T-helper 1 cell treated with Interleukin-12 subunit alpha and Interleukin-12 subunit beta and Interleukin-4 antibody, amounts not matched to agents 30 ng/mL and 1 ng/mL, for 36 hours (primary cell): ENCODE data around the gene ANKRD18B. TPM values are rescaled to one million over a fixed set of nuclear protein-coding genes. Genes with fewer than 3 reads are reported as not detected.
"Not testable (repeated sequence)": the region's sequence is repeated elsewhere in the genome, so short reads cannot be mapped to it uniquely, and the experiment has no call there.

ENCODE experiments used
- intact Hi-C: fragments of 100-400 bp; cut with micrococcal nuclease; formaldehyde crosslinking; loops from one replicate; pipeline ENCODE4 v1.15.1; 2024
- total RNA-seq: library from RNA; stranded (reverse); gene quantifications from 2 replicates; pipeline ENCODE4 v1.2.3, GENCODE V29; 2022

The ANKRD18B gene
- 1.7 and 2.4 TPM in 2 replicates for total RNA-seq

GRCh38 chr9:33523397-33524305 is at the start of gene ANKRD18B:
TSS of gene ANKRD18B (plus strand) at chr9:33524251. CDS start at chr9:33524490, 239 bp downstream.
- intact Hi-C loops, result not testable (repeated sequence)

GRCh38 chr9:33475357-33475756 is 48.7 kb upstream of the ANKRD18B start:
- intact Hi-C loops, result loop anchor here (2.0 to 10.0 kb wide), 3 partner anchors 41 to 703 kb away; partner anchors contain the start of genes DCAF12 and UBAP1

DNA sequence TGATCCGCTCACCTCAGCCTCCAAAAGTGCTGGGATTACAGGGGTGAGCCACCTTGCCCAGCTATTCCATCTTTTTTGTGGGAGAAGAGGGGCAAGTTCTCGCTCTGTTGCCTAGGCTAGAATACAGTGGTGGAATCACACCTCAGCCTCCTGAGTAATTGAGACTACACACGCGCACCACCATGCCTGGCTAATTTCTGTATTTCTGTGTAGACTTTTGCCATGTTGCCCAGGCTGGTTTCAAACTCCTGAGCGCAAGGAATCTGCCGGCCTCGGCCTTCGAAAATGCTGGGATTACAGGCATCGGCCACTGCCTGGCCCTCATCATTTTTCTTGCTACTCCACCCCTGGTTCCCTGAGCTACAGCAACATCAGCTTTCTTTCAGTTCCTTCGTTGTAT is 47.5 kb upstream of the ANKRD18B start:
- intact Hi-C loops, result loop anchor here (10.0 kb wide), 1 partner anchor 648 kb away; the partner anchor contains the start of gene DCAF12

DNA sequence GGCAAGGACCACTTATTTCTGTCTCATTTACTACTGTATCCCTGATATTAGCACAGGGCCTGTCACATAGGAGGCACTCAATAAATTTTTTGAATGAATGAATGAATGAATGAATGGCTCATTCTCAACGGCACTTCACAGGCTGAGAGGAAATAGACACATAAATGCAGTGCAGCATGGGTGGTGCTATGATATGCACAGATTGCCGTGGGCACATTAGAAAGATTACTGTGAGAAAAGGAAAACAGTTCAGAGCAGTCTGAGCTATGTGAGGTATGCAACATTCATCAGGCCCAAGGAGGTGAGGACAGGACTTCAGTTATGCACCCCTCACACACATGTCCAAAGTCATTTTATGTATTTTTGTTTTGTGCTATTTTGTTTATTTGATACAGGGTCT is 43.9 kb upstream of the ANKRD18B start:
- intact Hi-C loops, result no loop called here

DNA sequence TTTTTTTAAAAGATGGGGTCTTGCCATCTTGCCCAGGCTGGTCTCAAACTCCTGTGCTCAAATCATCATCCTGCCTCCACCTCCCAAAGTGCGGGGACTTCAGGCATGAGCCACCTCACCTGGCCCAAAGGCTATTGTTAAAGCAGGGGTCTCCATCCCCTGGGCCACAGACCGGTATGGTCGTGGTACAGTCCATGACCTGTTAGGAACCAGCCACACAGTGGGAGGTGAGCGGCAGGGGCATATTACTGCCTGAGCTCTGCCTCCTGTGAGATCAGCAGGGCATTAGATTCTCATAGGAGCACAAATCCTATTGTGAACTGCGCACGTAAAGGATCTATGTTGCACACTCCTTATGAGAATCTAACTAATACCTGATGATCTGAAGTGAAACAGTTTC is 43.1 kb upstream of the ANKRD18B start:
- intact Hi-C loops, result no loop called here

GRCh38 chr9:33485312-33485711 is 38.7 kb upstream of the ANKRD18B start:
- intact Hi-C loops, result not testable (repeated sequence)

- intact Hi-C loops, result no loop called here
Measured at GRCh38 chr9:33489066-33489465, 35.0 kb upstream of the ANKRD18B start.

- intact Hi-C loops, result not testable (repeated sequence)
Measured at GRCh38 chr9:33493819-33494218, 30.2 kb upstream of the ANKRD18B start.

DNA sequence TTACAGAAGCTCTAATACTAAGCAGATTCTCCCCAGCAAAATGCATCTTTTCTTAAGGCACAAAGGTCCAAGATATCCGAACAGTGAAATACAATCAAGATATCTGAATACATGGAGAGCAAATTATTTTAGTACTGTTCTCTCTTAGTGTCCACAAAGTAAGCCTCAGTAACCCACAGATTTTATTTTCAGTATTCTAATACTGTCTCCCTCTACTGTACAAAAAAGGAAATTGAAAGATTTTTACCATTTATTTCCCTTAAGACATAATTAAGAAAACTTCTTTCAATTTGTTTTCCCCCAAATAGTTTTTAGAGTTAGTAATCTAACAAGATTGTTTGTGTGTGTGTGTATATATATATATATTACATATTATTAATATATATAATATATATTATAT is 25.7 kb upstream of the ANKRD18B start:
- intact Hi-C loops, result loop anchor here (1.0 kb wide), 1 partner anchor 123 kb away; no protein-coding TSS in a partner anchor

DNA sequence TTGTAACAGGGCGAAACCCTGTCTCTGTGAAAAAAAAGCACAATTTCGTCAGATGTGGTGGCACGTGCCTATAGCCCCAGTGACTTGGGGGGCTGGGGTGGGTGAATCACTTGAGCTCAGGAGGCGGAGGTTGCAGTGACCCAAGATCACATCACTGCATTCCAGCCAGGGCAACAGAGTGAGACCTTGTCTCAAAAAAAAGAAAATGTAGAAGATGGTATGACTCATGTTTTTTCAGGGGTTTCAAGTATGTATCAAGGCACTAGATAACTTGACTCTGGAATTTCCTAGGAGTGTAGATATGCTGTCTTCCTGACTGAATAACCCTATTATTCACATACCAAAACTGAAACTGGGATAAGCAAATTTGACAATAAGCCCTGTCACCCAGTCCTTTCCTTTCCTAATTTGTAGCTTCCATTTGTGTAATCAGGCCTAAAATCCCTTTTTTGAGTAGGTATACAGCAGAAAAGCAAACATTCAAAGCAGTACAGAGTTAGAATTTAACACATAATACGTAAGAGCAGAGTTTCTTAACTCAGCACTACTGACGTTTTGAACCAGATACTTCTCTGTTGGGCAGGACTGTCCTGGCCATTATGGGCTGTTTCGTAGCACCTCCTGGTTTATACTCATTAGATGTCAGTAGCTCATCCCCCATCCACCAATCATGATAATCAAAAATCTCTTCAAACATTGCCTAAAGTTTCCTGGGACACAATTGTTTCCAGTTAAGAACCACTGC is 17.3 kb upstream of the ANKRD18B start:
- intact Hi-C loops, result no loop called here

GRCh38 chr9:33510262-33511183 is 13.5 kb upstream of the ANKRD18B start:
- intact Hi-C loops, result loop anchor here (5.0 kb wide), 1 partner anchor 93 kb away; no protein-coding TSS in a partner anchor

DNA sequence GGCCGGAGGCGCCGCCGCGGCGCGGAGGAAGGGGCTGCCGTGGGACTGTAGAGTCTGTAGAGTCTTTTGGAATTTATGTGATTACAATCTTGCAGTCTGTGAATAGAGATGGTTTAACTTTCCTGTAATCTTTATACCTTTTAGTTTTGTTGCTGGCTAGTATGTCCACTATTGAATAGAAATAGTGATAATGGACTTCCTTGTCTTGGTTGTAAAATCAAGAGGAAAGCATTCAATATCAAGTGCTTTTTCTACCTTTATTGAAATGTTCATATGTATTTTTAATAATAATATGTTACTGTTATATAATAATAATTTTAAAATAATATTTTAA is 12.9 kb upstream of the ANKRD18B start:
- intact Hi-C loops, result loop anchor here (5.0 kb wide), 1 partner anchor 94 kb away; no protein-coding TSS in a partner anchor

GRCh38 chr9:33512535-33512934 is 11.5 kb upstream of the ANKRD18B start:
- intact Hi-C loops, result loop anchor here (5.0 kb wide), 1 partner anchor 95 kb away; no protein-coding TSS in a partner anchor

DNA sequence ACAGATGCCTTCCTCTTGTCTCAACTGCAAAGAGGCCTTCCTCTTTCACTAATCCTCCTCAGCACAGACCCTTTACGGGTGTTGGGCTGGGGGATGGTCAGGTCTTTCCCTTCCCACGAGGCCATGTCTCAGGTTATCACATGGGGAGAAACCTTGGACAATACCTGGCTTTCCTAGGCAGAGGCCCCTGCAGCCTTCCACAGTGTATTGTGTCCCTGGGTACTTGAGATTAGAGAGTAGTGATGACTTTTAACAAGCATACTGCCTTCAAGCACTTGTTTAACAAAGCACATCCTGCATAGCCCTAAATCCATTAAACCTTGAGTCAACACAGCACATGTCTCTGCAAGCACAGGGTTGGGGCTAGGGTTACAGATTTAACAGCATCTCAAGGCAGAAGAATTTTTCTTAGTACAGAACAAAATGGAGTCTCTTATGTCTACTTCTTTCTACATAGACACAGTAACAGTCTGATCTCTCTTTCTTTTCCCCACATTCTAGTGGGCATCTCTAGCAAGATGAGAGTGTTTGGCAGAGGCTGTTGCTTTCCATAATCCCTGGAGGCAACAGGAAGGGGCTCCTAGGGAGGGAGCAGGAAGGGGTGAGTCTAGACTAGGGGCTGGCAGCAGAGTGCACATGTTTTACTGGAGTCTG is 8.6 kb upstream of the ANKRD18B start:
- intact Hi-C loops, result loop anchor here (5.0 kb wide), 1 partner anchor 138 kb away; no protein-coding TSS in a partner anchor

DNA sequence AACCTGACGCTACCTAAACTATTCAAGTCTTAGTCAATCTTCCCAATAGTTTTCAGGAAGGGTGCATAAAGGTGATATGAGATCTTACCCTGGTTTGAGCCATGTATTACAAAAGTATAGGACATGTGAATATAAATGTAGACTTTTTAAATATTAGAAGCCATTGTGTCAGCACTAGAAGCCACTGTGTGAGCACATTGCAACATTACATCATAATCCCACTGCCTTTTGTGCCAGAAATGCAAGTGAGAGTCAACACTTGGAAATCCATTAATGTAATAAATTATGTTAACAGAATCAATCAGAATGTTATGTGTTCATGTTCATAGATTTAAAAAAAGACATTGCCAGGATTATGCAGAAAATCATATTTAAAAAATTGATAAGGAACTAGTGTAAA is 7.7 kb upstream of the ANKRD18B start:
- intact Hi-C loops, result loop anchor here (2.0 to 5.0 kb wide), 2 partner anchors 42 to 139 kb away; no protein-coding TSS in a partner anchor

DNA sequence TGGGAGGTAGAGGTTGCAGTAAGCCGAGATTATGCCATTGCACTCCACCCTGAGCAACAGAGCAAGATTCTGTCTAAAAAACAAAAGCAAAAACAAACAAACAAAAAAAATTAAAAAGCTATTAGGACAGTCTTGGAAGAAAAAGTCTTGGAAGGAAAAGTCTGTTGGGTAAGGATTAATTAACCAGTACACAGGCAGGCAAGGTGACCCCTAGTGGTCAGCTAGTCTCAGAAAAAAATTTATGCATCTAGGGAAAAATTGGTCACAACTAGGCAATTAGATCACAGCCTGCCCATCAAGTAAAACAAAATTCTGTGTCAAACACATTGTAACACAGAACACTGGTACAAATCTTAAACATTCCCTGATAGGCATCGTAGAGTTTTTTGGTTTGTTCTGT is 6.7 kb upstream of the ANKRD18B start:
- intact Hi-C loops, result loop anchor here (1.0 to 5.0 kb wide), 3 partner anchors 43 to 140 kb away; no protein-coding TSS in a partner anchor

GRCh38 chr9:33517934-33518577 is 6.0 kb upstream of the ANKRD18B start:
- intact Hi-C loops, result loop anchor here (1.0 to 5.0 kb wide), 3 partner anchors 43 to 141 kb away; no protein-coding TSS in a partner anchor

DNA sequence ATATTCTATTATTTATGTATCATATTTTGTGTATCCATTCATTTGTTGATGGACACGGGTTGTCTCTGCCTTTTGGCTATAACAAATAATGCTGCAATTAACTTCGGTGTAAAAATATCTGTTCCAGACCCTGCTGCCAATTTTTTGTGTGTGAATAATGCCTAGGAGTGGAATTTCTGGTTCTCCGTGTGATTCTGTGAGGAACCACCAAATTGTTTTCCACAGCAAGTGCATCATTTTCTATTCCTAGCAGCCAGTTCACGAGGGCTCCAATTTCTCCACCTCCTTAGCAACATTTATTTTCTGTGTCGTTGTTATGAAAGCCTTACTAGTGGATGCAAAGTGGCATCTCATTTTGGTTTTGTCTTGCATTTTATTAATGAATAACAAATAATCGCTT is 2.2 kb upstream of the ANKRD18B start:
- intact Hi-C loops, result not testable (repeated sequence)

DNA sequence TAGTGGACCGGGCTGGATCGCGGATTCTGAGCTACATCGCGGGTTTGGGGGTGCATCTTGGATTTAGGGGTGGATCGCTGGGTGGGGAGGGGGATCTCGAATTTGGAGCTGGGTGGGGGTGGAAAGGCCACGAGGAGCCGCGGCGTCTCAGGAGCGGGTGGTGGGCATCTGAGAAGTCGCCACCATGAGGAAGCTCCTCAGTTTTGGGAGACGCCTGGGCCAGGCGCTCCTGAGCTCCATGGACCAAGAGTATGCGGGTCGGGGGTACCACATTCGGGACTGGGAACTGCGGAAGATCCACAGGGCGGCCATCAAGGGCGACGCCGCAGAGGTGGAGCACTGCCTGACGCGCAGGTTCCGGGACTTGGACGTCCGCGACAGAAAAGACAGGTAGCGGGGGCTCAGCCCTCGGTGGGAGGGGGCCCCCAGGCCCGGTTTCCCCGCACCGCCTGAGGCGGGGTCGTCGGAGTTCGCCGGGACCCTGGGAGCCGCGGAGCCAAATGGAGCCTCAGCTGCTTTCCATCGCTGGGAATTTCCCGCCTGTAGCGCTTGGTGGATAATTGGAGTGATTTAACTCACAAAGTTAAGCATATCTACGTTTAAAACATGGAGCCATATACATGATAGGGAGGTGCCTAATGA is 376 bp downstream of the ANKRD18B start:
- intact Hi-C loops, result no loop called here
